ENCODE data around the gene RNF32. TPM values are rescaled to one million over a fixed set of nuclear protein-coding genes. Genes with fewer than 3 reads are reported as not detected.

The RNF32 gene
- total and polyA plus RNA-seq, 7 donors: 0.36 to 3.7 (median 1.5) TPM

DNA sequence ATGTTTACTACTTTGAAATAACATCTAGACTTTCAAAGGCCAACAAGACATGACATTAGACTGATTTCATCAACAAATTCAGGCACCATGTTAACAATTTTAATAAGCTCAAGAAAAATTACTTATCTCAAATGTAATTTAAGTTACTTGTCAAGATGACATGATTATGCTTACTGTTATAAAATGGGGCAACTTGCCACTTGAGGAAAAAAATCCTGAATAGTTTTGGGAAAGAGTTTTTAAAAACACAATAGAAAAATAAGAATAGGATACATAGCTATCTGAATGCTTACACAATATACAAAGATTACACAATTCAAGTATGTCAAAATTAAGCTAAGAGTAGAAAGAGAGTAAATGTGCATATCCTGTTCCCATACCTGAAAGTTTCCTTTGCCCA is 85.4 kb downstream of the RNF32 start:
- peaks cover 0 to 10% (median 0%) of the 10 kb centered on the region in 4 donors for H3K36me3 ChIP-seq
- H3K4me3 ChIP-seq: no peak overlapping the region
- intact Hi-C loops (cut with DNase I): no loop called here
- TF ChIP-seq POLR2A (IDR thresholded peaks at IDR 0.05) (no peak), POLR2AphosphoS5 (IDR thresholded peaks at IDR 0.05) (no peak), EP300 (IDR thresholded peaks at IDR 0.05) (no peak), CTCF (IDR thresholded peaks at IDR 0.05) (no peak)
- H3K27me3 ChIP-seq: no peaks in the 10 kb centered on the region
- H3K27ac ChIP-seq: no peak overlapping the region
- no peak for DNase-seq
- H3K9me3 ChIP-seq: no peaks in the 10 kb centered on the region
- no peaks in the 10 kb centered on the region for H3K4me1 ChIP-seq
